GM21390 (cell line): ENCODE measurements around the gene FNDC3B.
A peak's percentile ranks its signal among the peaks of the same experiment; 100 is the strongest.

Source experiments
- ATAC-seq: cut with Tn5 transposase; IDR thresholded peaks from one replicate; pipeline ENCODE4 v1.9.1; 2021; ENCODE audit not compliant: unreplicated experiment

FNDC3B gene

DNA sequence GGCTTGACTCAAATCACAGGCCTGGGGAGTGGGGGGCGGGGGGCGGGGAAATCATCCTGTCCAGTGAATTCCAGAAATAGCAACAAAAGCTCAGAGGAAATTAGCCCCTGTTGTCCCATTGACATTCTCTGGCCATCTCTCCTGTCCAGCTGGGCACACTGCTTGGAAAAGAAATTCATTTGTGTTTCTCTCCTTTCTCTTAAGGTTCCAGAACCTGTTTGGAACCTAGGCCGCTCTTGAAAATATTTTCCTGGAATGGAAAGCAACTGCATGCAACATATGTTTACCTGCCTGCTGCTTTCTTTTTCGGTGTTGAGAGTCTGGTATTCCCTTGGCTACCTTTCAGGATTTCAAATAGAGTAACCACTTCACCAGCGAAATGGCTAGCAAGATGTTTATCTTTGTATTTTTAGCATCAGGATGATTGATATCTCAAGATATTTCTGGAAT is 239.8 kb downstream of the FNDC3B start:
- ATAC-seq, result no peak

DNA sequence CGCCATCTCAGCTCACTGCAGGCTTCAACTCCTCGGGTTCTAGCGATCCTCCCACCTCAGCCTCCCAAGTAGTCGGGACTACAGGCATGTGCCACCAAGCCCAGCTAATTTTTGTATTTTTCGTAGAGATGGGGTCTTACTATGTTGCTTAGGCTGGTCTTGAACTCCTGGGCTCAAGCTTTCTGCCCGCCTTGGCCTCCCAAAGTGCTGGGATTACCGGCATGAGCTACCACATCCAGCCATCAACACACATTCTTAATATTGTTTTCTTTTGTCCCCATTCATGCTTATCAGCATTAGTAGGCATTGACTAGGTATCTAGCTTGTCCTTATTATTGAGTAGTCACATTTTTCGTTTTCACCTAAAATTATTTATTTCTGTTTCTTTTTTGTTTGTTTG is 240.6 kb downstream of the FNDC3B start:
- ATAC-seq, result no peak

DNA sequence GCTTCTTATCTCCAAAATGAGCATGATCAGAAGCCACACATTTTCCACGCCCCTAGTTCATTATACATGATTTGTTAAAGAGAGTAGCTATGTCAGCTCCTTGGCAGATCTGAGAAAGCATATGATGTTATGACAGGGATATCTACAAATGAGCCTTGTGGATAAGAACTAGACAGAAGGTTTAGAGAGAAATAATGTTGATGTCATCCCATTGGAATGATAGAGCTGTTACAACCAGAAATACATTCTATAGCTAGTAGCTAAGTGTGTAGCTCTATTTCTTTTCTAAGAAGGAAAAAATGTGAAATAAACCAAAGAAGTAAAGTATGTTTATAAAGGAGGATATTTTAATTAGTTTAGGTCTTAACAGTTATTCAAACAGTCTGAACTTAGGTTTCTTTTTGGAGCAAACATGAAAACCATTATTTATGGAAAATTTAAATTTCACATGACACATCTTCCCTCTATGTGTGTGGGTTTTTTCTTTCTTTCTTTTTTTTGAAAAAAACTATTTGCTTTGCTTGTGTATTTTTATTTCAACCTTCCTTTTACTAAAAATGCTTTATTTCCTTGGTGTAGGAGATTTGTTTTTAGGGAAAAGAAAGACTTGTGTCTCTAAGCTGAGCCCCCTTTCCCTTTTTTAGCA is 241.2 kb downstream of the FNDC3B start:
- ATAC-seq, result no peak

GRCh38 chr3:172281884-172282283 is 242.5 kb downstream of the FNDC3B start:
- ATAC-seq, result no peak

DNA sequence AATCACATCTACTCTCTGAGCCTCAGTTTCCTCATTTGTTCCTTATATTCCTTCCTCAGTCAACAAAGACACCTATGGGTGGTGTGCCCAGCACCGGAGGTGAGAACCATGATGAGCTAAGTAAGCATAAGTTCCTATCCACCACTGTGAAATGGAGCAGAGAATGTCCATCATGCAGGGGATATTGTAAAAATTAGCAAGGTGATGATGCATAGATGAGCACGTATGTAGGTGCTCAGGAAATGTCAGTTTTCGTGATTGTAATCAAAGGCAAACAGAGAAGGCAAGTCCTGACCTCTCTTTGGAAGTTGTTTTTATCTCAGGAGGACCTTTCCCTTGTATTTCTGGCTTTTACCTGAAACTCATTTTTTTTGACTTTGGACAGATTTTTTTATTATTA is 243.5 kb downstream of the FNDC3B start:
- ATAC-seq, result no peak

- ATAC-seq, result no peak
These were observed 244.5 kb downstream of the FNDC3B start for GRCh38 chr3:172283841-172284357.

DNA sequence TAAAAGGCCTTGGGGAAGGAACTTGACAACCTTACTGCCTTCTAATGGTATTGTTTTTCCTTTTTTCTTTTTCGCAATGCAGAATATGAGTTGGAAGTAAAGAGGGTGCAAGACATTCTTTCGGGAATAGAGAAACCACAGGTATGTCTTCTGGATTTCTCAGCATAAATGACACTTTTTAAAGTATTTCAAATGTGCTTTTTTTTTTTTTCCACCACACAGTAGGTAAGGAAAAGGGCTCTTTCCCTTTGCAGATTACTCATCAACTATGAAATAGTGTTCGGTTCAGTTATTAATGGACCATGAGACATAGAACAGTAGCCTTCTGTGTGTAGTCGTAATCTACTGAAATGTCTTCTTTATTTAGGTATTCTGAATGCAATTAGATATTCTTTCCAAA is 246.5 kb downstream of the FNDC3B start:
- ATAC-seq, result no peak

- ATAC-seq, result no peak
These were observed 247.3 kb downstream of the FNDC3B start for GRCh38 chr3:172286548-172287148.

- no peak for ATAC-seq
These were observed 248.6 kb downstream of the FNDC3B start for GRCh38 chr3:172287937-172288477.

GRCh38 chr3:172288651-172289050 is 249.3 kb downstream of the FNDC3B start:
- ATAC-seq, result no peak

- ATAC-seq, result peak; percentile 86
These were observed 250.2 kb downstream of the FNDC3B start for GRCh38 chr3:172289583-172289982.

DNA sequence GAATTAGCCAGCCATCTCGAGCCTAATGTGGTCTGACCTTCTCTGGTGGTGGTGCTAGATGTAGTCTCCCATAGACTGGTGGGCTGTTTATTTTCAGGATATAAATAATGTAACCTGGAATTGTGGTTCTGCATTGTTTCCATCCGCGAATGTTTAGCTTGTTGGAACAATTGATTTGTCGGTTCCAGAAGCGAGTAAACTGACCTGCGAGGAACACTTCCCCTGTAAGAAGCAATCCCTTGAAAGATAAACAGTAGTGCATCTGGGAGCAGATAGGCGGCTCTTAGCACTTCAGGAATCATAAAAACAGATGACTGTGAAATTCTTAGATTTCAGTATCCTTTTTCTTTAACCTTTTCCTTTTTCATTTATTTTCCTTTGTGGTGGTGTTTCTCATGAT is 251.1 kb downstream of the FNDC3B start:
- no peak for ATAC-seq

GRCh38 chr3:172291650-172292049 is 252.3 kb downstream of the FNDC3B start:
- no peak for ATAC-seq

- no peak for ATAC-seq
These were observed 253.0 kb downstream of the FNDC3B start for GRCh38 chr3:172292422-172292821.

GRCh38 chr3:172293093-172293492 is 253.7 kb downstream of the FNDC3B start:
- ATAC-seq, result no peak

- no peak for ATAC-seq
These were observed 254.9 kb downstream of the FNDC3B start for GRCh38 chr3:172294223-172294806.

GRCh38 chr3:172296248-172296974 is 257.0 kb downstream of the FNDC3B start:
- no peak for ATAC-seq

DNA sequence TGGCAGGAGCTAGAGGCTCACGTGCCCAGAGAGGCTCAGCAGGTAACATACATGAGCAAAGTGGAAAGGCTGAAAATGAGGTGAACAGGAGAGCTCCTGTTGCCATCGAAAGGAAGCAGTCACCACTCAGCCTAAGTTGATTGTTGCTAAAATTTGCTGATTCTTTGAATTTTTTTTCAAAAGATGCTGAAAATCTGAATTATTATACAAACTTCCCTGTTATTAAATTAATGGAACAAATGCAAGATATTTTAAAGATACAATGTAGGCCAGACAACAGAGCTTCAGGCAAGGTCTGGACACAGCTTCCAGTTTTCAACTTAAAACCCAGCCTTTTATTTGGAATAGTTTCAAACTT is 257.6 kb downstream of the FNDC3B start:
- ATAC-seq, result no peak

DNA sequence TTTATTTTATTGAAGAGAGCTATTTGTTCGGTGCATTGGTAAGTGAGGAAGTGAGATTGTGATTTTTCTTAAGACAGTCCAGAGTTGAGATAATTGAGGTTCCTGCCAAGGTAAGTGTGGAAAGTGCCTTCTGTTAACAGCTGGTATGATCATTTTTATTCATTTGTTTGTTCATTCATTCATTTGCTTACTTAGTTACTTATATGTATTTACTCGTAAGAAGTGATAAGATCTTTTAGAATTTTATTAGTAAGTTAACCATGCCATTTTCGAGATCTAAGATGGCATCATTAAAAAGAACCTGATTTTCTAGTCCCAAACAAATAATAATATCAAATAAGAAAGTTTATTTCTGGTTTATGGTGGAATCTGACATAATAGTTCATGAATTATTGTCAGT is 258.9 kb downstream of the FNDC3B start:
- no peak for ATAC-seq

DNA sequence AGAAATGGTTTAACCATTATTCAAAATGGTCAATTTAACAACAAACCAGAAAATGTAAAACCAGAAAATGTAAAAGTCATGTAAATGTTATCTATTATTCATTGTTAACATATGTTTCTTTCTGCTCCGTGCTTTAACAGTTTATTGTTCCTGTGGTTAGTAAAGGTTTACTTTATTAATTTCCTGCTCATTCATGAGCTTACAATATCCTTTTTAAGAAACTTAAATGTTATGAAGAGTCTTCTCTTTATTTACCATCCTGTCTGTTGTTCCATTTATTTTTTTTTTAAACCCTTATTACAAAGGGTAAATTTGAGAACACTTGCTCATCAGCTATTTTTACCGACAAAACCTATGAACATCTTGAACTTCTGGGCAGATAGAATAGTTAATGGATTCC is 260.8 kb downstream of the FNDC3B start:
- ATAC-seq, result no peak

- no peak for ATAC-seq
These were observed 261.5 kb downstream of the FNDC3B start for GRCh38 chr3:172300862-172301261.
